ENCODE data around the gene RNF214.

The RNF214 gene

DNA sequence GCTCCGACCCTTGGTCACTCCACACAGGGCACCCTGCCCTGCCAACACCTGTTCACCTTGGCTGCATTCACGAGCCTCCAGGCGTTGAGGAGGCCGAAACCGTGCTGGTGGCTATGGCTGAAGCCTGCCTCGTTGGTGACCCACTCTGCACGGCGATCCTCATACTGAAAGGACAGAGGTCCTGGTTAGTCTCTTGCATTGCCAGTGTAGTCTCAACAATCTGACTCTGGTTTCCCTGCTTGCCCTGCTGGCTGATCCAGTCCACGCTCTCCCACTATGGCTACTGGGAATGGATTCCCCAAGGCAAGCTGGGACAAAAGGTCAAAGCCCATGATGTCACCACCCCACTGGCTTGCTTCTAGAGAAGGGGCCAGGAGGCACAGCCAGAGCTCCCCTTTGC lies 13.5 kb upstream of the RNF214 start:
- no peak overlapping the region for H3K27ac ChIP-seq
- no peak overlapping the region for H3K4me3 ChIP-seq (ENCODE audit: low read depth in 1 of 2, low read length in 1 of 2)
- TF ChIP-seq CTCF (IDR thresholded peaks at IDR 0.05) = no peak
- no peaks in the 10 kb centered on the region for H3K9me3 ChIP-seq
- no peaks in the 10 kb centered on the region for H3K4me1 ChIP-seq (ENCODE audit: control insufficient read depth in 1 of 2, insufficient read depth in 1 of 2, low read depth in 1 of 2, low read length in 1 of 2)
- peaks cover 93% of the 10 kb centered on the region for H3K36me3 ChIP-seq
- no peaks in the 10 kb centered on the region for H3K27me3 ChIP-seq

DNA sequence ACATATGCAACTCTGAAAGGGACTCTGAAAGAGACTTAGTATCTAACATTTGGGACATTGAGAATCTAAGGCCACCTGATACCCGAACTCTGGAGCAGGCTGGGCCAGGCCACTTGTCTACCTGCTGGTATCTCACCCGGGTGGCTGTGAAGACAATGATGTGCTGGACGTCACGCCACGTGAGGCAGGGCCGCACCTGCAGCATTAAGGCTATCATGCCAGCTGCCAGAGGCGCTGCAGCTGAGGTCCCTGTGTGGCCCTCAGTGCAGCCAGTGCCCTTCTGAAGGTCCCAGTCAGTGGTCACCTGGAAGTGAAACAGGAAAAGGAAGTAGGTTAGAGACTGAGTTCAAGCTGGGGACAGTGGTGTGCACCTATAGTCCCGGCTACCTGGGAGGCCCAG lies 13.0 kb upstream of the RNF214 start:
- H3K9me3 ChIP-seq = no peaks in the 10 kb centered on the region
- H3K4me1 ChIP-seq (ENCODE audit: control insufficient read depth in 1 of 2, insufficient read depth in 1 of 2, low read depth in 1 of 2, low read length in 1 of 2) = no peaks in the 10 kb centered on the region
- H3K36me3 ChIP-seq = peaks cover 93% of the 10 kb centered on the region
- H3K27ac ChIP-seq = no peak overlapping the region
- no peak for TF ChIP-seq CTCF (IDR thresholded peaks at IDR 0.05)
- no peaks in the 10 kb centered on the region for H3K27me3 ChIP-seq
- no peak overlapping the region for H3K4me3 ChIP-seq (ENCODE audit: low read depth in 1 of 2, low read length in 1 of 2)

- H3K27me3 ChIP-seq = no peaks in the 10 kb centered on the region
- no peak overlapping the region for H3K4me3 ChIP-seq (ENCODE audit: low read depth in 1 of 2, low read length in 1 of 2)
- H3K9me3 ChIP-seq = no peaks in the 10 kb centered on the region
- no peak for TF ChIP-seq CTCF (IDR thresholded peaks at IDR 0.05)
- H3K36me3 ChIP-seq = peaks cover 92% of the 10 kb centered on the region
- no peaks in the 10 kb centered on the region for H3K4me1 ChIP-seq (ENCODE audit: control insufficient read depth in 1 of 2, insufficient read depth in 1 of 2, low read depth in 1 of 2, low read length in 1 of 2)
- no peak overlapping the region for H3K27ac ChIP-seq
Measured at GRCh38 chr11:117219995-117220394, 12.5 kb upstream of the RNF214 start.

DNA sequence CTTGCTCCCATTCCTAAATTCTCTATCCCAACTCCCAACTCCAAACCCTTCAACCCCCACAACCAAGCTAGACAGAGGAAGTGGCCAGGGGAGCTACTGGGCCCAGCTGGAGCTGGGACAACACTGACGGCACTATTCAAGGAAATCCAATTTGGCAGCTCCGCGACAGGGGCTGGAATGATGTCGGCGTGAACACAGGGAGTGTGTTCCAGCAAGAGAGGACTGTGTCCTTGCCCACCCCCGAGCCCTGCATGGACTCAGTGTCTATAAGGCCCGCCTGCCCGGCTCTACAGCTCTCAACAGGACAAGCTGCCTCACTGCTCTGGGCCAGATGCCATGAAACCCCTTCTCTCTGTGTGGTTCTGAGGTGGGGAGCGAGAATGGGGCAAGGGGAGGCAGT lies 11.9 kb upstream of the RNF214 start:
- Histone ChIP-seq H3K27ac (no peak overlapping the region), H3K27me3 (no peaks in the 10 kb centered on the region), H3K4me3 (ENCODE audit: low read depth in 1 of 2, low read length in 1 of 2) (no peak overlapping the region), H3K4me1 (ENCODE audit: control insufficient read depth in 1 of 2, insufficient read depth in 1 of 2, low read depth in 1 of 2, low read length in 1 of 2) (no peaks in the 10 kb centered on the region), H3K36me3 (peaks cover 97% of the 10 kb centered on the region), H3K9me3 (no peaks in the 10 kb centered on the region)
- TF ChIP-seq CTCF (IDR thresholded peaks at IDR 0.05) = no peak

DNA sequence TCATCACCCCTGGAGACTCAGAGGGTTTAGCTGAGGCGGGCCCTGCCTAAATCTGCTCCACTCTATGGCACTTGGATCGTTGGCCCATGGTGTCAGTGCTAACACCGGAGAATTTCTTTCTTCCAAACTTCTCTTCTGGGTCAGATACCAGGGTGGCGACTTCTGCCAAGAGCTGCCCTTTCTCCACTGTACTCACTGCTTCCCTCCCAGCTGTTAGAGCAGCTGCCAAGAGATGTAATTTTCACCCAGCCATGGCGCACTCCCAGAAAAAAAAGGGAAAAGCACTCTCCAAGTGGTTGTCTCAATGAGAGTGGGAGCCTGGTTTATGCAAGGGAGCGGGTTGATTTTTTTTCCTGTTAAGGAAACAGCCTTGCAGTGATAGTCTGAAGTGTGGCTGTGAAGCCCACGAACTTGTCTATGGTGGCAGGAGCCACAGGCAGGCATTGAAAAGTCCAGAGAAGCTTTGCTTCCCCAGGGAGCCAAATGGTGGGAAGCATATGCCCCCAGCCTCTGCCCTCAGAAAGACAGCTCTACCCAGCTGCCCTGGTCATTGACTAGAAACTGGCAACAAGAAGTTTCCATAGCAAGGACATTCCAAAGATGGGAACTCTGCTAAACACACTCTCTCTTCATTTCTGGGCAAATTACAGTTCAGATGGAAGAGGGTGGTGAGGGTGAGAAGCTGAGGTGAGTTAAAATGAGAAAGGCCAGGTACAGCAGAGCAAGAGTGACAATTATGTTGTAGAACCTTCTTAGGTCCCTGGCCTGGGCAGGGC lies 11.3 kb upstream of the RNF214 start:
- Histone ChIP-seq H3K27ac (no peak overlapping the region), H3K9me3 (no peaks in the 10 kb centered on the region), H3K27me3 (no peaks in the 10 kb centered on the region), H3K4me1 (ENCODE audit: control insufficient read depth in 1 of 2, insufficient read depth in 1 of 2, low read depth in 1 of 2, low read length in 1 of 2) (no peaks in the 10 kb centered on the region), H3K36me3 (peaks cover 97% of the 10 kb centered on the region), H3K4me3 (ENCODE audit: low read depth in 1 of 2, low read length in 1 of 2) (no peak overlapping the region)
- no peak for TF ChIP-seq CTCF (IDR thresholded peaks at IDR 0.05)
